MCF 10A (cell line): ENCODE data around the gene WNT8A. TPM values are rescaled to one million over a fixed set of nuclear protein-coding genes. Genes with fewer than 3 reads are reported as not detected.
A peak's percentile ranks its signal among the peaks of the same experiment; 100 is the strongest.

Experiments
- Bru-seq: library from RNA; stranded (reverse); fragments of 400-500 nt; gene quantifications from one replicate; lab custom pipeline; 2021; lab: Mats Ljungman, UMichigan
- BruChase-seq, 2 experiments: library from RNA; stranded (reverse); fragments of 400-500 nt; gene quantifications; one replicate each; lab custom pipeline; 2021; lab: Mats Ljungman, UMichigan
- BruUV-seq: library from RNA; stranded (reverse); fragments of 400-500 nt; replicated peaks from 2 replicates; lab custom pipeline; 2021; lab: Mats Ljungman, UMichigan
- CTCF ChIA-PET: fragments of 300-600 bp; sonication (Branson Sonifier 250); formaldehyde crosslinking; extraction: SDS; loops from one replicate; lab custom pipeline; 2021; ENCODE audit warnings: antibody characterized with exemption, inconsistent platforms; lab: Yijun Ruan, JAX
- POLR2A ChIA-PET: fragments of 300-600, 350-650 bp; sonication (Branson Sonifier 250); formaldehyde crosslinking; extraction: SDS; loops from one replicate; lab custom pipeline; 2020; ENCODE audit warnings: antibody characterized with exemption, inconsistent platforms; lab: Yijun Ruan, JAX
- DNase-seq: peaks from one replicate; pipeline ENCODE4 v3.0.0-alpha.2; 2018; ENCODE audit not compliant: unreplicated experiment
- H3K27ac Mint-ChIP-seq: one replicate; pipeline ENCODE4 v1.8.0; 2022; ENCODE audit warnings: mild to moderate bottlenecking, low read depth, mixed read lengths; ENCODE audit not compliant: unreplicated experiment
- H3K27me3 Mint-ChIP-seq: one replicate; pipeline ENCODE4 v1.8.0; 2022; ENCODE audit warnings: mixed read lengths; ENCODE audit not compliant: insufficient read depth, unreplicated experiment
- H3K36me3 Mint-ChIP-seq: one replicate; pipeline ENCODE4 v1.8.0; 2022; ENCODE audit warnings: mild to moderate bottlenecking, moderate library complexity, mixed read lengths; ENCODE audit not compliant: insufficient read depth, unreplicated experiment
- H3K4me1 Mint-ChIP-seq: one replicate; pipeline ENCODE4 v1.8.0; 2022; ENCODE audit warnings: mixed read lengths; ENCODE audit not compliant: insufficient read depth, unreplicated experiment
- H3K4me3 Mint-ChIP-seq: one replicate; pipeline ENCODE4 v1.8.0; 2022; ENCODE audit warnings: mild to moderate bottlenecking, moderate library complexity, mixed read lengths; ENCODE audit not compliant: unreplicated experiment
- H3K9me3 Mint-ChIP-seq: one replicate; pipeline ENCODE4 v1.8.0; 2022; ENCODE audit warnings: mixed read lengths; ENCODE audit not compliant: unreplicated experiment
- CTCF ChIP-seq: fragments of 200-600 bp; IDR thresholded peaks from one replicate; pipeline ENCODE4 v1.8.0; 2022; ENCODE audit warnings: antibody characterized with exemption, mild to moderate bottlenecking; ENCODE audit not compliant: unreplicated experiment
- intact Hi-C: fragments of 100-400 bp; cut with micrococcal nuclease; formaldehyde crosslinking; loops from 2 replicates; pipeline ENCODE4 v1.14.1; 2022
- long read RNA-seq: library from polyadenylated mRNA; stranded (forward); transcript quantifications from one replicate; pipeline ENCODE4 v2.0.0, GENCODE V29; 2022
- total RNA-seq: library from RNA; stranded (reverse); gene quantifications from 2 replicates; pipeline ENCODE4 v1.2.3, GENCODE V29; 2022

WNT8A gene
- total RNA-seq, result not detected in 2 replicates
- not detected for Bru-seq, nascent RNA
- percentile 12 among the genes with signal in this experiment for BruChase-seq, experiment 1, labeled RNA remaining after a 6-hour chase
- BruChase-seq, experiment 2, labeled RNA remaining after a 2-hour chase, result not detected
- long read RNA-seq, result 0 reads

GRCh38 chr5:138083702-138084101 lies at the start of gene WNT8A:
Gene WNT8A (plus strand): TSS chr5:138084033. CDS start chr5:138084128, 95 bp downstream.
- no peak within 1 kb of the TSS for H3K27ac Mint-ChIP-seq
- no peak within 1 kb of the TSS for H3K4me3 Mint-ChIP-seq
- no TSS peak for BruUV-seq
- TF ChIP-seq CTCF, result no peak
- intact Hi-C loops, result no loop called here
- CTCF ChIA-PET, result interaction anchor here (0.6 to 3.5 kb wide), 6 partner anchors 8 to 305 kb away, joined by 3 to 36 read pairs (median 6); no protein-coding TSS in a partner anchor
- POLR2A ChIA-PET, result interaction anchor here (1.5 kb wide), 1 partner anchor 56 kb away, joined by 5 read pairs; the partner anchor contains the start of gene NME5
- H3K4me1 Mint-ChIP-seq, result no peaks in the 10 kb centered on the region
- H3K9me3 Mint-ChIP-seq, result no peaks in the 10 kb centered on the region
- no peaks in the 10 kb centered on the region for H3K36me3 Mint-ChIP-seq
- DNase-seq, result no peak
- peaks cover 9% of the 10 kb centered on the region for H3K27me3 Mint-ChIP-seq

GRCh38 chr5:138035605-138036537 lies 48.0 kb upstream of the WNT8A start:
- no peaks in the 10 kb centered on the region for H3K9me3 Mint-ChIP-seq
- ChIA-PET CTCF (interaction anchor here (0.6 to 12.0 kb wide), 79 partner anchors 9 to 1823 kb away, joined by 3 to 213 read pairs (median 5); partner anchors contain the start of genes BRD8, CDC23, KIF20A and NME5), POLR2A (interaction anchor here (0.6 to 3.1 kb wide), 13 partner anchors 21 to 958 kb away, joined by 3 to 11 read pairs (median 3); partner anchors contain the start of genes BRD8 and CDC23)
- H3K27me3 Mint-ChIP-seq, result no peaks in the 10 kb centered on the region
- TF ChIP-seq CTCF, result peak; percentile 93
- BruUV-seq, result no TSS peak
- DNase-seq, result peak; percentile 96
- no peak overlapping the region for H3K4me3 Mint-ChIP-seq
- H3K27ac Mint-ChIP-seq, result peak overlapping the region; percentile 4
- intact Hi-C loops, result loop anchor here (1.0 to 10.0 kb wide), 4 partner anchors 32 to 411 kb away; no protein-coding TSS in a partner anchor
- peaks cover 20% of the 10 kb centered on the region for H3K36me3 Mint-ChIP-seq
- H3K4me1 Mint-ChIP-seq, result peaks cover 26% of the 10 kb centered on the region

GRCh38 chr5:138037271-138037670 lies 46.6 kb upstream of the WNT8A start:
- Mint-ChIP-seq H3K36me3 (peaks cover 9% of the 10 kb centered on the region), H3K27ac (no peak overlapping the region), H3K27me3 (no peaks in the 10 kb centered on the region), H3K4me1 (peaks cover 13% of the 10 kb centered on the region), H3K4me3 (no peak overlapping the region), H3K9me3 (no peaks in the 10 kb centered on the region)
- intact Hi-C loops, result loop anchor here (10.0 kb wide), 1 partner anchor 412 kb away; no protein-coding TSS in a partner anchor
- CTCF ChIA-PET, result interaction anchor here (0.6 to 12.0 kb wide), 14 partner anchors 10 to 258 kb away, joined by 3 to 213 read pairs (median 17); no protein-coding TSS in a partner anchor
- no TSS peak for BruUV-seq
- TF ChIP-seq CTCF, result no peak
- DNase-seq, result no peak
- POLR2A ChIA-PET, result interaction anchor here (1.1 to 3.1 kb wide), 2 partner anchors 31 to 96 kb away, joined by 4 to 11 read pairs; no protein-coding TSS in a partner anchor
